ENCODE measurements around the gene UTY. TPM values are rescaled to one million over a fixed set of nuclear protein-coding genes. Genes with fewer than 3 reads are reported as not detected.

Gene UTY
- total and polyA plus RNA-seq, 2 of the 13 experiments (the other 11 are each of a cell fraction or from before 2014, with no cell fraction given) = not detected

DNA sequence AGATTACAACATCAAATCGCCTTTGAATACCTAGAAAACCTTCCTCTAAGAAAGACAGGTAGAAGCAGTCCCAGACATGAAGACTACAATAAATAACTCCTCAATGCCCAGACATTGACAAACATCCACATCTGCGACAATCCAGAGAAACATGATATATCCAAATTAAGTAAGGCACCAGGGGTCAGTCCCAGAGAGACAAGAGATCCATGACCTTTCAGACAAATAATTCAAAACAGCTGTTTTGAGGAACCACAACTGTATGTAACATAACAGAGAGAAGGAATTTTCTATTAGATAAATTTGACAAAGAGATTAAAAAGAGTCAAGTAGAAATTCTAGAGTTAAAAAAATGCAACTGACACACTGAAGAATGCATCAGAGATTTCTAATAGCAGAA, 200.3 kb downstream of the UTY start:
- BruUV-seq (replicated peaks) = no TSS peak
- ChIA-PET CTCF (ENCODE audit: low intra/inter-chr PET ratio, low total read pairs) (no interaction called here), POLR2A (no interaction called here)
- Histone ChIP-seq H3K27ac (ENCODE audit: extremely low read length, insufficient read depth, low read length) (no peak overlapping the region), H3K36me3 (replicated peaks in 1 of 2; ENCODE audit: control insufficient read depth in 1 of 2, insufficient read depth in 2 of 2, low read length in 2 of 2) (no peaks in the 10 kb centered on the region), H3K9ac (ENCODE audit: insufficient read depth, low read depth, low read length) (no peak overlapping the region), H3K4me1 (ENCODE audit: insufficient read depth, low read length) (no peaks in the 10 kb centered on the region), H3K4me2 (ENCODE audit: low read depth, low read length) (no peak overlapping the region), H4K20me1 (ENCODE audit: insufficient read depth, low read length) (no peaks in the 10 kb centered on the region), H2AFZ (ENCODE audit: low read length) (no peak overlapping the region), H3K79me2 (ENCODE audit: insufficient read depth, low read length) (no peaks in the 10 kb centered on the region), H3K9me3 (ENCODE audit: low read length) (no peaks in the 10 kb centered on the region), H3K4me3 (replicated peaks in 1 of 3; ENCODE audit: insufficient read depth in 1 of 3, low read depth in 2 of 3, low read length in 3 of 3) (no peak overlapping the region), H3K27me3 (ENCODE audit: control insufficient read depth in 1 of 2, insufficient read depth in 2 of 2, low read length in 2 of 2) (no peaks in the 10 kb centered on the region)
- no peak for FAIRE-seq
- TF ChIP-seq, protein P1, sequence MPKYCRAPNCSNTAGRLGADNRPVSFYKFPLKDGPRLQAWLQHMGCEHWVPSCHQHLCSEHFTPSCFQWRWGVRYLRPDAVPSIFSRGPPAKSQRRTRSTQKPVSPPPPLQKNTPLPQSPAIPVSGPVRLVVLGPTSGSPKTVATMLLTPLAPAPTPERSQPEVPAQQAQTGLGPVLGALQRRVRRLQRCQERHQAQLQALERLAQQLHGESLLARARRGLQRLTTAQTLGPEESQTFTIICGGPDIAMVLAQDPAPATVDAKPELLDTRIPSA (CRISPR knock-in tag; IDR thresholded peaks at IDR 0.05; ENCODE audit: borderline replicate concordance) = no peak
- TF ChIP-seq MIER2 (CRISPR knock-in tag; IDR thresholded peaks at IDR 0.05) (no peak), RFX5 (IDR thresholded peaks at IDR 0.05; ENCODE audit: low read depth, low read length) (no peak), U2AF2 (IDR thresholded peaks at IDR 0.05; ENCODE audit: low read depth, low read length) (no peak), ZFP62 (CRISPR knock-in tag; IDR thresholded peaks at IDR 0.05) (no peak), SRSF4 (IDR thresholded peaks at IDR 0.05; ENCODE audit: low read depth, low read length, poor library complexity, severe bottlenecking) (no peak), POLR2A (IDR thresholded peaks at IDR 0.05; ENCODE audit: insufficient read depth in 1 of 2, low read depth in 2 of 2, low read length in 2 of 2) (no peak), ZNF256 (CRISPR knock-in tag; conservative IDR thresholded peaks at IDR 0.05) (no peak), ATF1 (CRISPR knock-in tag; IDR thresholded peaks at IDR 0.05) (no peak), ZNF660 (CRISPR knock-in tag; IDR thresholded peaks at IDR 0.05; ENCODE audit: borderline replicate concordance, low read depth) (no peak)
- no peak for ATAC-seq
- WGBS (ENCODE audit: low lambda C conversion rate) = 0% methylated on average over 2 of the region's 2 CpGs
- in situ Hi-C loops (cut with HindIII; ENCODE audit: extremely low pct_ligation_motif_present, low pct_unique_long_range_greater_than_20kb) (loop anchor here (25.0 kb wide), 1 partner anchor 92 kb away; no protein-coding TSS in a partner anchor), intact Hi-C loops (cut with micrococcal nuclease; ENCODE audit: unreplicated experiment) (no loop called here)
- DNase-seq (ENCODE audit: low spot score) = no peak

DNA sequence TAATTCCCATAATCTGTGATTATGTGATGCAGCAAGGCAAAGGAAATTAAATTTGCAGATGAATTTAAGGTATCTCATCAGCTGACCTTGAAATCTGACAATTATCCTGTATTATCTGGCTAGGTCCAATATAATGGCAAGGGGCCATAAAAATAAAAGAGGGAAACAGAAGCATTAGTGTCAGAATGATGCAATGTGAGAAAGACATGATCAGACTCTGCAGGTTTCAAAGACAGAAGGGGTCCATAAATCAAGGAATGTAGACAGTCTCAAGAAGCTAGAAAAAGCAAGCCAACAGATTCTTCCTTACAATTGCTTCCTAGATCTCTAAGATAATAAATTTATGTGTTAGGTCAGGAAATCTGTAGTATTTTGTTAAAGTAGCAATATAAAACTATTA, 208.1 kb downstream of the UTY start:
- no peaks in the 10 kb centered on the region for H3K27me3 ChIP-seq (ENCODE audit: control insufficient read depth in 1 of 2, insufficient read depth in 2 of 2, low read length in 2 of 2)
- H4K20me1 ChIP-seq (ENCODE audit: insufficient read depth, low read length) = no peaks in the 10 kb centered on the region
- FAIRE-seq (no peak), ATAC-seq (no peak), DNase-seq (ENCODE audit: low spot score) (no peak)
- in situ Hi-C loops (cut with HindIII; ENCODE audit: extremely low pct_ligation_motif_present, low pct_unique_long_range_greater_than_20kb) = no loop called here
- ChIA-PET POLR2A (no interaction called here), CTCF (ENCODE audit: low intra/inter-chr PET ratio, low total read pairs) (no interaction called here)
- no TSS peak for BruUV-seq (replicated peaks)
- no peak overlapping the region for H3K4me3 ChIP-seq (replicated peaks in 1 of 3; ENCODE audit: insufficient read depth in 1 of 3, low read depth in 2 of 3, low read length in 3 of 3)
- H3K9ac ChIP-seq (ENCODE audit: insufficient read depth, low read depth, low read length) = no peak overlapping the region
- no peaks in the 10 kb centered on the region for H3K36me3 ChIP-seq (replicated peaks in 1 of 2; ENCODE audit: control insufficient read depth in 1 of 2, insufficient read depth in 2 of 2, low read length in 2 of 2)
- no peak overlapping the region for H3K27ac ChIP-seq (ENCODE audit: extremely low read length, insufficient read depth, low read length)
- H3K4me1 ChIP-seq (ENCODE audit: insufficient read depth, low read length) = no peaks in the 10 kb centered on the region
- intact Hi-C loops (cut with micrococcal nuclease; ENCODE audit: unreplicated experiment) = no loop called here
- no peaks in the 10 kb centered on the region for H3K9me3 ChIP-seq (ENCODE audit: low read length)
- no peaks in the 10 kb centered on the region for H3K79me2 ChIP-seq (ENCODE audit: insufficient read depth, low read length)
- H2AFZ ChIP-seq (ENCODE audit: low read length) = no peak overlapping the region
- no peak overlapping the region for H3K4me2 ChIP-seq (ENCODE audit: low read depth, low read length)
- TF ChIP-seq ZNF614 (CRISPR knock-in tag; IDR thresholded peaks at IDR 0.05; ENCODE audit: borderline replicate concordance) = no peak
- no peak for TF ChIP-seq ETV6 (CRISPR knock-in tag; conservative IDR thresholded peaks at IDR 0.05)
- TF ChIP-seq, protein P2, sequence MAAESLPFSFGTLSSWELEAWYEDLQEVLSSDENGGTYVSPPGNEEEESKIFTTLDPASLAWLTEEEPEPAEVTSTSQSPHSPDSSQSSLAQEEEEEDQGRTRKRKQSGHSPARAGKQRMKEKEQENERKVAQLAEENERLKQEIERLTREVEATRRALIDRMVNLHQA (CRISPR knock-in tag; IDR thresholded peaks at IDR 0.05) = no peak
- TF ChIP-seq NR2F2 (IDR thresholded peaks at IDR 0.05; ENCODE audit: borderline replicate concordance, low read depth) = no peak
- TF ChIP-seq MTA1 (CRISPR knock-in tag; IDR thresholded peaks at IDR 0.05; ENCODE audit: borderline replicate concordance) = no peak
- no peak for TF ChIP-seq ZNF24 (IDR thresholded peaks at IDR 0.05)
- TF ChIP-seq, protein P3, sequence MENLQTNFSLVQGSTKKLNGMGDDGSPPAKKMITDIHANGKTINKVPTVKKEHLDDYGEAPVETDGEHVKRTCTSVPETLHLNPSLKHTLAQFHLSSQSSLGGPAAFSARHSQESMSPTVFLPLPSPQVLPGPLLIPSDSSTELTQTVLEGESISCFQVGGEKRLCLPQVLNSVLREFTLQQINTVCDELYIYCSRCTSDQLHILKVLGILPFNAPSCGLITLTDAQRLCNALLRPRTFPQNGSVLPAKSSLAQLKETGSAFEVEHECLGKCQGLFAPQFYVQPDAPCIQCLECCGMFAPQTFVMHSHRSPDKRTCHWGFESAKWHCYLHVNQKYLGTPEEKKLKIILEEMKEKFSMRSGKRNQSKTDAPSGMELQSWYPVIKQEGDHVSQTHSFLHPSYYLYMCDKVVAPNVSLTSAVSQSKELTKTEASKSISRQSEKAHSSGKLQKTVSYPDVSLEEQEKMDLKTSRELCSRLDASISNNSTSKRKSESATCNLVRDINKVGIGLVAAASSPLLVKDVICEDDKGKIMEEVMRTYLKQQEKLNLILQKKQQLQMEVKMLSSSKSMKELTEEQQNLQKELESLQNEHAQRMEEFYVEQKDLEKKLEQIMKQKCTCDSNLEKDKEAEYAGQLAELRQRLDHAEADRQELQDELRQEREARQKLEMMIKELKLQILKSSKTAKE (CRISPR knock-in tag; IDR thresholded peaks at IDR 0.05; ENCODE audit: borderline replicate concordance) = no peak

Measured in HepG2 (cell line).